Neuronal stem cell (in vitro differentiated cells): ENCODE results near the gene SLC36A4.
A peak's percentile ranks its signal among the peaks of the same experiment; 100 is the strongest.

Experiments used
- DNase-seq: peaks from one replicate; pipeline ENCODE4 v3.0.0-alpha.2; 2013; ENCODE audit warnings: low spot score
- H2AFZ ChIP-seq: one replicate; pipeline ENCODE4 v1.6.1; 2013; ENCODE audit warnings: mild to moderate bottlenecking, low read length, inconsistent platforms
- H2AK5ac ChIP-seq: 2 replicates; pipeline ENCODE4 v1.6.1; 2013; ENCODE audit warnings: low read depth, mild to moderate bottlenecking, inconsistent platforms, low read length, moderate library complexity, mixed read lengths
- H2BK120ac ChIP-seq: 2 replicates; pipeline ENCODE4 v1.6.1; 2013; ENCODE audit warnings: low read depth, mild to moderate bottlenecking, inconsistent platforms, low read length, moderate library complexity, mixed read lengths
- H2BK12ac ChIP-seq: one replicate; pipeline ENCODE4 v1.6.1; 2013; ENCODE audit warnings: low read length, inconsistent platforms
- H2BK15ac ChIP-seq: 2 replicates; pipeline ENCODE4 v1.6.1; 2013; ENCODE audit warnings: mild to moderate bottlenecking, low read length, inconsistent platforms, mixed read lengths
- H2BK5ac ChIP-seq: one replicate; pipeline ENCODE4 v1.6.1; 2013; ENCODE audit warnings: inconsistent platforms, mild to moderate bottlenecking, low read length, moderate library complexity
- H3K14ac ChIP-seq: one replicate; pipeline ENCODE4 v1.6.1; 2013; ENCODE audit warnings: low read length, inconsistent platforms
- H3K18ac ChIP-seq: 2 replicates; pipeline ENCODE4 v1.6.1; 2013; ENCODE audit warnings: low read length, inconsistent platforms
- H3K23ac ChIP-seq: 2 replicates; pipeline ENCODE4 v1.6.1; 2013; ENCODE audit warnings: low read depth, mild to moderate bottlenecking, mixed read lengths, low read length, inconsistent platforms; ENCODE audit not compliant: poor library complexity
- H3K27ac ChIP-seq: replicated peaks from 3 replicates; pipeline ENCODE4 v1.5.1; 2013; ENCODE audit warnings: low read length, inconsistent platforms
- H3K27me3 ChIP-seq, 3 experiments: 2 replicates each; pipeline ENCODE4 v1.6.1; 2013; ENCODE audit warnings: low read length in 3 of 3, mild to moderate bottlenecking in 2 of 3, inconsistent platforms in 1 of 3, low read depth in 1 of 3, mixed read lengths in 1 of 3, moderate library complexity in 1 of 3; ENCODE audit not compliant: control insufficient read depth in 3 of 3, insufficient read depth in 3 of 3
- H3K36me3 ChIP-seq, 2 donors: replicated peaks in 1 of 2; 2 replicates each; pipeline ENCODE4 v1.6.1; 2013; ENCODE audit warnings: low read length in 2 of 2; ENCODE audit not compliant: control insufficient read depth in 2 of 2, insufficient read depth in 2 of 2
- H3K4ac ChIP-seq: 2 replicates; pipeline ENCODE4 v1.6.1; 2013; ENCODE audit warnings: inconsistent platforms, mild to moderate bottlenecking, low read length, moderate library complexity
- H3K4me1 ChIP-seq, 2 donors: 1 replicate in 1 of 2; 2 replicates in 1 of 2; pipeline ENCODE4 v1.6.1; 2013; ENCODE audit warnings: low read length in 2 of 2, low read depth in 1 of 2; ENCODE audit not compliant: control insufficient read depth in 2 of 2, insufficient read depth in 1 of 2
- H3K4me2 ChIP-seq: one replicate; pipeline ENCODE4 v1.6.1; 2013; ENCODE audit warnings: mild to moderate bottlenecking, low read length, inconsistent platforms; ENCODE audit not compliant: insufficient read depth, poor library complexity, severe bottlenecking
- H3K4me3 ChIP-seq, 2 donors: 2 replicates each; pipeline ENCODE4 v1.5.1; 2013; ENCODE audit warnings: low read length in 2 of 2, mild to moderate bottlenecking in 2 of 2, inconsistent platforms in 1 of 2, moderate library complexity in 1 of 2
- H3K79me1 ChIP-seq: one replicate; pipeline ENCODE4 v1.6.1; 2013; ENCODE audit warnings: low read depth, mild to moderate bottlenecking, inconsistent platforms, low read length, moderate library complexity
- H3K9ac ChIP-seq: one replicate; pipeline ENCODE4 v1.6.1; 2013; ENCODE audit warnings: mild to moderate bottlenecking, low read depth, low read length, inconsistent platforms; ENCODE audit not compliant: poor library complexity
- H3K9me3 ChIP-seq, 2 donors: replicated peaks in 1 of 2; 2 replicates each; pipeline versions ENCODE3 to v1.6.1; 2013; ENCODE audit warnings: low read length in 2 of 2, mild to moderate bottlenecking in 2 of 2, inconsistent platforms in 1 of 2, low read depth in 1 of 2, mixed read lengths in 1 of 2, moderate library complexity in 1 of 2; ENCODE audit not compliant: control insufficient read depth in 2 of 2, insufficient read depth in 1 of 2
- H4K8ac ChIP-seq: one replicate; pipeline ENCODE4 v1.6.1; 2013; ENCODE audit warnings: low read depth, mild to moderate bottlenecking, inconsistent platforms, low read length, moderate library complexity
- H4K91ac ChIP-seq: one replicate; pipeline ENCODE4 v1.6.1; 2013; ENCODE audit warnings: low read length, low read depth, mild to moderate bottlenecking, inconsistent platforms; ENCODE audit not compliant: poor library complexity
- WGBS, 2 donors: extraction: QIAGEN DNeasy Blood & Tissue Kit; methylation state at CpG; one replicate each; pipeline ENCODE4 v1.1.7; 2013; ENCODE audit warnings: missing lambda C conversion rate in 2 of 2, mixed read lengths in 1 of 2; ENCODE audit not compliant: insufficient read length in 2 of 2, insufficient replicate concordance in 1 of 2; ENCODE audit errors: extremely low coverage in 2 of 2; 5-methylcytosine and 5-hydroxymethylcytosine counted together

SLC36A4 gene

DNA sequence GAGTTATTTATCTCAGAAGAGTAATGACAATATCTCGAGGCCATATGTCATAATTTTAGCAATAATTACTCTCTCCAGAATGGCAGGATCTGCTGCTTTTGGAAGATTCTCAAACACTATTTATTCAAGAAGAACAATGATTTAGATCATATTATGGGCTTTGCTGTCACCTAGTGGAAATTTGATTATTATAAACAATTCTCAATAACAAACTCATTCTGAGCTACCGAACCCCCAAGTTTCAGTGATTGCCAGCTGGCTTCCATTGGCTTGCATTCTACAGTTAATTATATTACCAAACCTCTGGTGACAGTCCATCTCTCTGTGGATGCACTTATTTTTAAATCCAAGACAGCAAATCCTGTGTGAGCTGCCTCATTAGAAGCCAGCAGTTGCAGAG lies 27.9 kb upstream of the SLC36A4 start:
- no peak overlapping the region for H3K4me2 ChIP-seq
- no peak overlapping the region for H2AFZ ChIP-seq
- H3K36me3 ChIP-seq, result no peaks in the 10 kb centered on the region
- no peak overlapping the region for H2BK5ac ChIP-seq
- no peak overlapping the region for H3K27ac ChIP-seq
- no peak overlapping the region for H3K4ac ChIP-seq
- H4K91ac ChIP-seq, result no peak overlapping the region
- no peaks in the 10 kb centered on the region for H3K9me3 ChIP-seq
- H3K18ac ChIP-seq, result no peak overlapping the region
- no peak overlapping the region for H3K23ac ChIP-seq
- WGBS, 2 donors, result no CpG with 5 or more reads among the region's 2 CpGs
- no peak overlapping the region for H2BK120ac ChIP-seq
- no peaks in the 10 kb centered on the region for H3K79me1 ChIP-seq
- H4K8ac ChIP-seq, result no peak overlapping the region
- no peaks in the 10 kb centered on the region for H3K27me3 ChIP-seq
- H2AK5ac ChIP-seq, result no peak overlapping the region
- no peak overlapping the region for H3K9ac ChIP-seq
- no peak overlapping the region for H2BK12ac ChIP-seq
- no peak overlapping the region for H2BK15ac ChIP-seq
- no peak for DNase-seq
- H3K4me1 ChIP-seq, result no peaks in the 10 kb centered on the region
- no peak overlapping the region for H3K4me3 ChIP-seq
- no peak overlapping the region for H3K14ac ChIP-seq

DNA sequence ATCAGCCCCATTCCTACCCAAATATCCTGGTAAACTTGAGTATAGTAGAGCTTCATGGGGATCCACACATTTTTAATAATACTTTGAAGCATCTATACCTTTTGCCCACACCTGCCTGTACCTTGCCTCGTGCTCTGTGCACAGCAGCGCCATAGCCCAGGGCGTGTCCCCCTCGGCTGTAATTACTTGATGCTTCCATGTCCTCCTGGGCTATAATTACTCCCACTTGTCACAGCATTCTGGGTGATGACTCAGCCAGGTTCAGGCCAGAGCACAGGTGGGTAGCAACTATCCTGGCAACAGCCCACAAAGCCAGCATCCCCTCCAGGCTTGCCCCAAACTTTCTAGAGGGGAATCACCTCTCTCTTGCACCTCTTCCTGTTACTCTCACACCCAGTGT lies 23.7 kb upstream of the SLC36A4 start:
- H2BK15ac ChIP-seq, result no peak overlapping the region

DNA sequence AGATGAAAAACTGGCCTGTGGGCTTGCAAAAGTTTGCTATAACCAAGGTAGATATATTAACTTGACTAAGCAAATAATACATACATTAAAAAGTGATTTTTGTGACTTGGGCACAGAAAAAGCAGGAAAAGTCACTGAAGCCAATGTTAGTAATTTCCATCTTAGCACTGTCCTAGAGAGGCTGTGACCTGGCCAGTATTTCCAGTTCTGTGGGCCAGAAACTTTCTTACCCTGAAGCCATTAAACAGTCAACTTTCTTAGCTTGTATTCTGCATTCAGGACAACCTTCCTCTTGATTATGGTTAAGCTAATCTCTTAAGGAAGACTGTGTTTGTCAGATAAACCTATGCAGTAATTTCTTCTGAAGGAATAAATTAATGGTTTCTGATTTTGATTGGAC lies 22.3 kb upstream of the SLC36A4 start:
- Histone ChIP-seq H3K23ac (no peak overlapping the region), H3K27me3 (no peaks in the 10 kb centered on the region), H3K36me3 (no peaks in the 10 kb centered on the region), H4K91ac (no peak overlapping the region), H2BK5ac (no peak overlapping the region), H3K4me2 (no peak overlapping the region), H2AK5ac (no peak overlapping the region), H3K14ac (no peak overlapping the region), H2BK120ac (no peak overlapping the region), H3K18ac (no peak overlapping the region), H3K9me3 (no peaks in the 10 kb centered on the region), H2BK15ac (no peak overlapping the region), H3K4ac (no peak overlapping the region), H3K9ac (no peak overlapping the region), H3K27ac (no peak overlapping the region), H2BK12ac (no peak overlapping the region), H4K8ac (no peak overlapping the region), H3K79me1 (no peaks in the 10 kb centered on the region), H3K4me1 (peaks cover 6 to 7% of the 10 kb centered on the region in 2 donors), H3K4me3 (no peak overlapping the region), H2AFZ (no peak overlapping the region)
- no peak for DNase-seq

More for the DNA sequence above, 23.7 kb upstream of the SLC36A4 start:
- no CpG with 5 or more reads among the region's 4 CpGs for WGBS, 2 donors
- Histone ChIP-seq H3K14ac (no peak overlapping the region), H3K9ac (no peak overlapping the region), H4K91ac (no peak overlapping the region), H3K36me3 (no peaks in the 10 kb centered on the region), H4K8ac (no peak overlapping the region), H3K79me1 (no peaks in the 10 kb centered on the region), H2AK5ac (no peak overlapping the region), H2BK12ac (no peak overlapping the region), H3K4me2 (no peak overlapping the region), H3K4ac (no peak overlapping the region), H3K9me3 (no peaks in the 10 kb centered on the region), H3K27ac (no peak overlapping the region), H3K4me3 (no peak overlapping the region), H3K23ac (no peak overlapping the region), H2BK120ac (no peak overlapping the region), H2AFZ (no peak overlapping the region), H3K4me1 (peaks cover 6 to 7% of the 10 kb centered on the region in 2 donors), H3K27me3 (no peaks in the 10 kb centered on the region), H2BK5ac (no peak overlapping the region), H3K18ac (no peak overlapping the region)
- DNase-seq, result no peak

DNA sequence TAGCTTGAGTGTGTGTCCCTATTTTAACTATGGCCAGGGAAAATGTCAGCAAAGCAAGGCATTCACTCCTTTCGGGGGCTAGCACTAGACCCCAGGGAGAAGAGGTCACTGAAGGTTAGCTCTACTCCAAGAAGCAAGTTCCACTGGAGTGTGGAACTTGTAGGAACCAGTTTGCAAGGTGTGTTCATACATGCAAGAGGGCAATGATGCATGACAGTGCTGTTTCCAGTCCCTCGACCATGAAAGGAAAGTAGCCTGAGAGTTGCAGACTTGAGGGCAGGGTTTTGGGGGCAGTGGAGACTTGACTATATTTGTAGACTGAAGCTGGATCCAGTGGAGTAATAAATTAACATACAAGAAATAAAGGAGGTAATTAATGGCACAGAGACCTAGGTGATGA lies 21.6 kb upstream of the SLC36A4 start:
- Histone ChIP-seq H2AFZ (peak overlapping the region; percentile 5), H3K4ac (no peak overlapping the region), H2AK5ac (no peak overlapping the region), H4K91ac (no peak overlapping the region), H4K8ac (no peak overlapping the region), H3K14ac (no peak overlapping the region), H3K4me1 (peaks cover 6 to 7% of the 10 kb centered on the region in 2 donors), H3K9me3 (no peaks in the 10 kb centered on the region), H2BK5ac (no peak overlapping the region), H3K4me2 (no peak overlapping the region), H2BK12ac (no peak overlapping the region), H3K36me3 (no peaks in the 10 kb centered on the region), H3K18ac (no peak overlapping the region), H3K27ac (peak overlapping the region; percentile 33), H2BK15ac (no peak overlapping the region), H3K4me3 (no peak overlapping the region), H3K9ac (no peak overlapping the region), H3K79me1 (no peaks in the 10 kb centered on the region), H3K27me3 (no peaks in the 10 kb centered on the region), H3K23ac (no peak overlapping the region), H2BK120ac (no peak overlapping the region)
- no CpG with 5 or more reads among the region's 2 CpGs for WGBS, 2 donors
- no peak for DNase-seq
